Osteocyte (in vitro differentiated cells): ENCODE data around the gene EPC1. TPM values are rescaled to one million over a fixed set of nuclear protein-coding genes. Genes with fewer than 3 reads are reported as not detected.
"Not testable (repeated sequence)": the region's sequence is repeated elsewhere in the genome, so short reads cannot be mapped to it uniquely, and the experiment has no call there.

Experiments
- DNase-seq: peaks from one replicate; pipeline ENCODE4 v3.0.0; 2021; ENCODE audit warnings: mixed read lengths; ENCODE audit not compliant: unreplicated experiment; ENCODE audit errors: extremely low spot score
- H3K27ac Mint-ChIP-seq: one replicate; pipeline ENCODE4 v1.8.0; 2021; ENCODE audit warnings: mild to moderate bottlenecking, mixed read lengths; ENCODE audit not compliant: unreplicated experiment
- H3K27me3 Mint-ChIP-seq: one replicate; pipeline ENCODE4 v1.8.0; 2021; ENCODE audit warnings: mixed read lengths; ENCODE audit not compliant: unreplicated experiment
- H3K36me3 Mint-ChIP-seq: one replicate; pipeline ENCODE4 v1.8.0; 2021; ENCODE audit warnings: mixed read lengths; ENCODE audit not compliant: unreplicated experiment
- H3K4me1 Mint-ChIP-seq: one replicate; pipeline ENCODE4 v1.8.0; 2021; ENCODE audit warnings: mixed read lengths; ENCODE audit not compliant: unreplicated experiment
- H3K4me3 Mint-ChIP-seq: one replicate; pipeline ENCODE4 v1.8.0; 2021; ENCODE audit warnings: mild to moderate bottlenecking, moderate library complexity, mixed read lengths; ENCODE audit not compliant: unreplicated experiment
- H3K9me3 Mint-ChIP-seq: one replicate; pipeline ENCODE4 v1.8.0; 2021; ENCODE audit warnings: mixed read lengths; ENCODE audit not compliant: unreplicated experiment
- total RNA-seq: library from RNA; stranded (reverse); gene quantifications from 2 replicates; pipeline ENCODE4 v1.2.1, GENCODE V29; 2021
- TF ChIP-seq, protein P1 (sequence below): fragments of 200-600 bp; sonication (generic); IDR thresholded peaks from 2 replicates; pipeline ENCODE4 v1.5.0; 2021; ENCODE audit warnings: antibody characterized with exemption, mild to moderate bottlenecking, moderate library complexity

EPC1 gene
- total RNA-seq, 1 donor from 2014 or later = 35.5 TPM

DNA sequence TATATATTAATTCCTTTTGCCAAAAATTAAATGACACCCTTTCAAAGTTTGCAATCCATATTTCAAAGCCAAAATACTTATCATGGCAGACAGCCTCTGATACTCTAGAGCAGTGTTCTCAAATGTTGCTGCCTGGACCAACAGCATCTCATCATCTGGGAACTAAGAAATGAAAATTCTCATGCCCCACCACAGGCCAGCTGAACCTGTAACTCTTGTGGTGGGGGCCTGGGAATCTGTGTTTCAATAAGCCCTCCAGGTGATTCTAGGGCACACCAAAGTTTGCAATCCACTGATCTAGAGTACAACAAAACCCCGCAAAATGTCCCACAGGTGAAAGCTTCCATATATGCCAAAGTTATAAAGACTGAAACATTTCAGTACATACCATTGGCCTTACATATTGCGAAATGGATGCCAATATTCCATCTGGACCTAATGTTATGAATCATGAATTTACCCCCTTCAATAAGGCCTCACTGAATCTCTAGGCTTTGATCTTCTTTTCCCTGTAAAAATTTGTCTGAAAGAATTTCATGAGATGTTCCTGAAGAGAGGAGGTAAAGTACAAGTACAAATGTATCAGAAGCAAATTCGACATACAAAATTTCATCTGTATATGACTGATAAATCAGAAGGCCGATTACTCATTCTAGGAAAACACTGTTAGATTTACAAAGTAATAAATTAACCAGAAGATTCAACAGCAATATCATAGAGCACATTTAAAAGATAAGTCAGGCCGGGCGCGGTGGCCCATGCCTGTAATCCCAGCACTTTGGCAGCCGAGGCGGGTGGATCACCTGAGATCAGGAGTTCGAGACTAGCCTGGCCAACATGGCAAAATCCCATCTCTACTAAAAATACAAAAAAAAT lies 25.3 kb upstream of the EPC1 start:
- DNase-seq = no peak
- Mint-ChIP-seq H3K9me3 (peaks cover 5% of the 10 kb centered on the region), H3K4me1 (peaks cover 37% of the 10 kb centered on the region), H3K36me3 (peaks cover 4% of the 10 kb centered on the region), H3K4me3 (no peak overlapping the region), H3K27ac (no peak overlapping the region), H3K27me3 (no peaks in the 10 kb centered on the region)
- TF ChIP-seq, protein P1, sequence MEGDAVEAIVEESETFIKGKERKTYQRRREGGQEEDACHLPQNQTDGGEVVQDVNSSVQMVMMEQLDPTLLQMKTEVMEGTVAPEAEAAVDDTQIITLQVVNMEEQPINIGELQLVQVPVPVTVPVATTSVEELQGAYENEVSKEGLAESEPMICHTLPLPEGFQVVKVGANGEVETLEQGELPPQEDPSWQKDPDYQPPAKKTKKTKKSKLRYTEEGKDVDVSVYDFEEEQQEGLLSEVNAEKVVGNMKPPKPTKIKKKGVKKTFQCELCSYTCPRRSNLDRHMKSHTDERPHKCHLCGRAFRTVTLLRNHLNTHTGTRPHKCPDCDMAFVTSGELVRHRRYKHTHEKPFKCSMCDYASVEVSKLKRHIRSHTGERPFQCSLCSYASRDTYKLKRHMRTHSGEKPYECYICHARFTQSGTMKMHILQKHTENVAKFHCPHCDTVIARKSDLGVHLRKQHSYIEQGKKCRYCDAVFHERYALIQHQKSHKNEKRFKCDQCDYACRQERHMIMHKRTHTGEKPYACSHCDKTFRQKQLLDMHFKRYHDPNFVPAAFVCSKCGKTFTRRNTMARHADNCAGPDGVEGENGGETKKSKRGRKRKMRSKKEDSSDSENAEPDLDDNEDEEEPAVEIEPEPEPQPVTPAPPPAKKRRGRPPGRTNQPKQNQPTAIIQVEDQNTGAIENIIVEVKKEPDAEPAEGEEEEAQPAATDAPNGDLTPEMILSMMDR = no peak

DNA sequence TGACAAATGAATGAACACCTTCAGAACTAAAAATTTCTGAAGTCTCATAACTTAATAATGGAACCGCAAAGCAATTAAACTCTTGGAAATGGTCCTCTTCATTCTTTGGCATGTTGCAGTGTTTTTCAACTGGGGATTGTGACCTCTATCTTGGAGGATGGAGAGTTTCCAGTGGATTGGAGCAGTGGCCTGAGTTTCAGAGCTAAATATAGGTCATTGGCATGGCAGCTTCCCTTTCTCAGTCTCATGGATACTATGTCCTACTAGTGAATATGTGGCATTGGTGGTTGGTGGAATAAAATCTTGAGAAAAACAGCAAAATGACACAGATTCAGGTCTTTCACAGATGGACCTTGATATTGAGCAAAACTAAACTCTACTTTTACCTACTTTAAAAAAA lies 24.1 kb upstream of the EPC1 start:
- TF ChIP-seq, protein P1 = no peak
- Mint-ChIP-seq H3K27ac (no peak overlapping the region), H3K4me1 (peaks cover 31% of the 10 kb centered on the region), H3K9me3 (peaks cover 5% of the 10 kb centered on the region), H3K27me3 (no peaks in the 10 kb centered on the region), H3K36me3 (peaks cover 4% of the 10 kb centered on the region), H3K4me3 (no peak overlapping the region)
- no peak for DNase-seq

DNA sequence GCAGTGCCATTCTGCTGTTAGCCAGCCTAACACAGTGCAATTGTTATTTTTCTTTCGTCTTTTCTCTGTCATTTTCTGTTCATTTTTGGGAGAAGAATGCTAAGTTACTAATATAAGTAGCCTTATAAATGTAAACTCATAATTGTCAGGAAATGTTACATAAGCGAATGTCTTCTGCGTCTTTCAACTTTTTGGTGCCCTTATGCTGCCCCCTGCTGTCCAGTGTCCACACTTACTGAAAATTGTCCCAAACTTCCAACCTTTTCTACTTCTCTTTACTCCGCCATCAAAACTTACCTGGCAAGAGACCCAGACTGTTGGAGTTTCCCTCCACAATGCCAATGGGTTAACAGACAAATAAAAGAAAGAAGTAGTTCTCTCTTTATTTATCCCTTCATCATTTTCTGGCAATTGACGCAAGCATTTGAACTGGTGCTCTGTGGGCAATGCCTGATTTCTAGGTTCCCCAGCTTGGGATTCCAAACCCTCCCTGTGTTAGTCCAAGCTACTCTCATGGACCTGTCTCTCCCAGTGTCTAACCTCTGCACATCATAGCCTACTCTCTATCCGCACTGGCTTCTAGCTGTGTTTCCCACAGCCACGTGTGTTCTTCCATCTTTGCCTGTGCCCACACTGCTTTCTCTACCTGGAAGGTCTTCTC lies 21.0 kb upstream of the EPC1 start:
- Mint-ChIP-seq H3K27ac (peak overlapping the region; percentile 27), H3K36me3 (peaks cover 4% of the 10 kb centered on the region), H3K4me1 (peaks cover 18% of the 10 kb centered on the region), H3K9me3 (no peaks in the 10 kb centered on the region), H3K27me3 (no peaks in the 10 kb centered on the region), H3K4me3 (no peak overlapping the region)
- TF ChIP-seq, protein P1 = peak; percentile 82
- DNase-seq = no peak

DNA sequence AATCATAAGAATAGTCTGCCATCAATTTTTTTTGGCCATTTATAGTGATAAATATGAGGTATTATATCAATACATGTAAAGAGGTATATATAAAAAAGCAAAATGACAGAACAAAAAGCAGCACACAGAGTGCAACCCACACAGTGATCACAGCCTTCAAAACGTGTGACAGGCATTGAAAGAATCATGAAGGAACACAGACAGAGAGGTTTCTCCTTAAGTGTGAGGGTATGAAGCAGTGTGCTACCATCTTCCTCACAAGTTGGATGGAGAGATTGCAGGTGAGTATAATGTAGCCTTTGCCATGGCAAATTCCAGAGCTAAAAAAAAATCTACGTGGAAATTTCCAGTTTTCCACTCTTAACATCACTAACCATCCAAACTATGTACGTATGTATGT lies 19.6 kb upstream of the EPC1 start:
- H3K4me1 Mint-ChIP-seq = peaks cover 16% of the 10 kb centered on the region
- H3K36me3 Mint-ChIP-seq = peaks cover 2% of the 10 kb centered on the region
- no peak for DNase-seq
- no peaks in the 10 kb centered on the region for H3K27me3 Mint-ChIP-seq
- TF ChIP-seq, protein P1 = no peak
- no peak overlapping the region for H3K4me3 Mint-ChIP-seq
- H3K9me3 Mint-ChIP-seq = no peaks in the 10 kb centered on the region
- no peak overlapping the region for H3K27ac Mint-ChIP-seq

DNA sequence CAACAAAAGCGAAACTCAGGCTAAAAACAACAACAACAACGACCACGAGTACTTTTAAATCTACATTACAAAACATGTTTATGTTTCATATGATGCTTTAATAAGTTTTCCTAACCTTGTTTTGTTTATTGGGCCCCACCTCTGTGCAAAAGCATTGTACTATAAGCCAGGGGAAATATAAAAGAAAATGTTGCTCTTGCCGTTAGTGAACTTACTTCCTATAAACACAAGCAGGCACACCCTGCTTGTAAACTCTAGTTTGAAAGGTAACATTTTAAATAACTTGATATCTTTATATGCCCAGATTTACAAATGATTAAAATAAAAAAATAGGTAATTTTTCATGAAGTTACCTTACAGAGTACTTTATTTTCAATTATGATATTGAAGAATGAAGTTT lies 19.2 kb upstream of the EPC1 start:
- Mint-ChIP-seq H3K27ac (no peak overlapping the region), H3K4me3 (no peak overlapping the region), H3K4me1 (peaks cover 18% of the 10 kb centered on the region), H3K36me3 (peaks cover 4% of the 10 kb centered on the region), H3K9me3 (no peaks in the 10 kb centered on the region), H3K27me3 (no peaks in the 10 kb centered on the region)
- TF ChIP-seq, protein P1 = no peak
- DNase-seq = no peak

DNA sequence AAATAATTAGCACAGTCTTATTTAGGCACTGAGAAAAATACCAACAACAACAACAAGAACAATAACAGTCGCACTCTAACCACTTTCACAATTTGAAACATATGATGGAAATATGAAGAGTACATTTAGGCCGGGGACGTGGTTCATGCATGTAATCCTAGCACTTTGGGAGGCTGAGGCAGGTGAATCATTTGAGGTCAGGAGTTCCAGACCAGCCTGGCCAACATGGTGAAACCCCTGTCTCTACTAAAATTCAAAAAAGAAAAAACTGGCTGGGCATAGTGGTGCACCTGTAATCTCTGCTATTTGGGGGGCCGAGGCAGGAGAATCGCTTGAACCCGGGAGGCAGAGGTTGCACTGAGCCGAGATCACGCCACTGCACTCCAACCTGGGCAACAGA lies 18.4 kb upstream of the EPC1 start:
- not testable (repeated sequence) for H3K27me3 Mint-ChIP-seq, H3K27ac Mint-ChIP-seq, H3K4me3 Mint-ChIP-seq, H3K9me3 Mint-ChIP-seq, DNase-seq, H3K36me3 Mint-ChIP-seq
- H3K4me1 Mint-ChIP-seq = peaks cover 18% of the 10 kb centered on the region
